Ovary (tissue), 9 donors: ENCODE results near the gene HINT1. TPM values are rescaled to one million over a fixed set of nuclear protein-coding genes. Genes with fewer than 3 reads are reported as not detected.

Experiments
- DNase-seq, 5 donors: peaks; one replicate each; pipeline ENCODE4 v3.0.0-alpha.2; 2019 to 2020
- H3K27ac ChIP-seq, 2 donors: fragments of 200-600 bp; one replicate each; pipeline versions ENCODE4 v1.5.1 to v1.8.0; 2019 to 2022
- H3K27me3 ChIP-seq: fragments of 200-600 bp; one replicate; pipeline ENCODE4 v1.8.0; 2022
- H3K36me3 ChIP-seq: fragments of 200-600 bp; sonication (generic); one replicate; pipeline ENCODE4 v1.5.1; 2019
- H3K4me1 ChIP-seq: one replicate; pipeline ENCODE4 v1.8.1; 2013; ENCODE audit warnings: mild to moderate bottlenecking, moderate library complexity; ENCODE audit not compliant: insufficient read depth
- H3K4me3 ChIP-seq: fragments of 200-600 bp; sonication (generic); one replicate; pipeline ENCODE4 v1.5.1; 2017
- H3K9me3 ChIP-seq, 2 donors: fragments of 200-600 bp in 1 of 2; sonication (generic) in 1 of 2; one replicate each; pipeline versions ENCODE4 v1.5.1 to v1.8.1; 2013 to 2019; ENCODE audit warnings: mild to moderate bottlenecking in 1 of 2, moderate library complexity in 1 of 2
- EP300 ChIP-seq: sonication (generic); formaldehyde crosslinking; IDR thresholded peaks from one replicate; pipeline ENCODE4 v1.6.1; 2017; ENCODE audit warnings: antibody characterized with exemption
- POLR2A ChIP-seq: fragments of 450-650 bp; IDR thresholded peaks from one replicate; pipeline ENCODE4 v1.6.1; 2017; ENCODE audit warnings: antibody characterized with exemption, mild to moderate bottlenecking, moderate library complexity
- WGBS, 3 donors: extraction: QIAGEN DNeasy Blood & Tissue Kit in 1 of 3; methylation state at CpG; one replicate each; pipeline versions ENCODE4 v1.1.5 to v1.1.7; 2013 to 2017; 5-methylcytosine and 5-hydroxymethylcytosine counted together
- intact Hi-C, 4 donors: fragments of 100-400 bp; cut with DNase I; formaldehyde crosslinking; loops; one replicate each; pipeline versions ENCODE4 v1.11.0 to v1.15.1; 2022 to 2023
- polyA plus RNA-seq, 2 donors: library from polyadenylated mRNA; stranded (reverse); fragments of 200-250 nt in 1 of 2; fragments of 350-450 nt in 1 of 2; fragmentation: Illumina TruSeq in 1 of 2; extraction: RNeasy Lipid Tissue Mini Kit (QIAGEN cat#74804) in 1 of 2; gene quantifications; one replicate each; pipeline ENCODE4 v1.2.3, GENCODE V29; 2013 to 2014
- total RNA-seq, 7 donors: library from RNA; depleted of rRNA in 2 of 7; stranded (reverse); fragments of >200 nt in 2 of 7; fragmentation: NEBNext Ultra II Directional in 3 of 7; extraction: Animal tissue kit (Norgen Biotek cat#: 25700) in 3 of 7; gene quantifications; one replicate each; pipeline versions ENCODE4 v1.1.0 to v1.2.4, GENCODE V29; 2016 to 2023
- TF ChIP-seq, protein P1 (sequence below), 3 donors: fragments of 450-650 bp in 2 of 3; fragments of 200-600 bp in 1 of 3; IDR thresholded peaks; one replicate each; pipeline versions ENCODE4 v1.5.1 to v1.8.0; 2016 to 2022; ENCODE audit warnings: antibody characterized with exemption in 3 of 3, mild to moderate bottlenecking in 1 of 3
- donor health status: DM: no; HTN: no; CAD: no; lungs with moderate emphysema.
- donor health status: DM: no; HTN: no; CAD: no.
- donor health status: Bipolar disorder and iron deficiency.
- donor health status: DM: yes; HTN: yes; CAD: no.
- donor health status: DM: no; HTN: no; CAD: no.
- donor health status: DM: yes; HTN: yes; CAD: no.

HINT1 gene
- total and polyA plus RNA-seq, 9 donors, result 103 to 240 (median 148) TPM

DNA sequence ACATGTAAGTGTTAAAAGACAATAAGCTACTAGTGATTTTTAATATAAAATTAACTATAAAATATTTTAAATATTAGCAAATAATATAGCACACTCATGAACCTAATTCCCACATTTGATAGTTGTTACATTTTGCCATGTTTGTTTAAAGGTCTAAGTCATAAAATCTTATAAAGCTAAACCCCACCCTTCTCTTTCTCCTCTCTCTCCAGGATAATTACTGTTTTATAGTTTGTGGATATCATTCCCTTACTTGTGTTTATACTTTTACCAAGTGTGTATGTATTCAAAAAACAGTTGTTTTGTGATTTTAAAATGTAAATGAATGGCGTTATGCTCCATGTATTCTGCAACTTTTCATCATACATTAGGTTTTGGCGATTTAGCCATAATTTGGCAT lies 39.9 kb upstream of the HINT1 start:
- H3K4me3 ChIP-seq, result no peak overlapping the region
- no peaks in the 10 kb centered on the region for H3K4me1 ChIP-seq
- intact Hi-C loops, result no loop called here
- DNase-seq, result no peak
- H3K27ac ChIP-seq, result no peak overlapping the region
- no peaks in the 10 kb centered on the region for H3K36me3 ChIP-seq
- TF ChIP-seq, protein P1, sequence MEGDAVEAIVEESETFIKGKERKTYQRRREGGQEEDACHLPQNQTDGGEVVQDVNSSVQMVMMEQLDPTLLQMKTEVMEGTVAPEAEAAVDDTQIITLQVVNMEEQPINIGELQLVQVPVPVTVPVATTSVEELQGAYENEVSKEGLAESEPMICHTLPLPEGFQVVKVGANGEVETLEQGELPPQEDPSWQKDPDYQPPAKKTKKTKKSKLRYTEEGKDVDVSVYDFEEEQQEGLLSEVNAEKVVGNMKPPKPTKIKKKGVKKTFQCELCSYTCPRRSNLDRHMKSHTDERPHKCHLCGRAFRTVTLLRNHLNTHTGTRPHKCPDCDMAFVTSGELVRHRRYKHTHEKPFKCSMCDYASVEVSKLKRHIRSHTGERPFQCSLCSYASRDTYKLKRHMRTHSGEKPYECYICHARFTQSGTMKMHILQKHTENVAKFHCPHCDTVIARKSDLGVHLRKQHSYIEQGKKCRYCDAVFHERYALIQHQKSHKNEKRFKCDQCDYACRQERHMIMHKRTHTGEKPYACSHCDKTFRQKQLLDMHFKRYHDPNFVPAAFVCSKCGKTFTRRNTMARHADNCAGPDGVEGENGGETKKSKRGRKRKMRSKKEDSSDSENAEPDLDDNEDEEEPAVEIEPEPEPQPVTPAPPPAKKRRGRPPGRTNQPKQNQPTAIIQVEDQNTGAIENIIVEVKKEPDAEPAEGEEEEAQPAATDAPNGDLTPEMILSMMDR (IDR thresholded peaks at IDR 0.05), result no peak
- TF ChIP-seq POLR2A (no peak), EP300 (no peak)
- no peaks in the 10 kb centered on the region for H3K27me3 ChIP-seq
- no peaks in the 10 kb centered on the region for H3K9me3 ChIP-seq
- WGBS, 3 donors, result 89 to 92% (median 91%) methylated on average over 2 of the region's 2 CpGs

DNA sequence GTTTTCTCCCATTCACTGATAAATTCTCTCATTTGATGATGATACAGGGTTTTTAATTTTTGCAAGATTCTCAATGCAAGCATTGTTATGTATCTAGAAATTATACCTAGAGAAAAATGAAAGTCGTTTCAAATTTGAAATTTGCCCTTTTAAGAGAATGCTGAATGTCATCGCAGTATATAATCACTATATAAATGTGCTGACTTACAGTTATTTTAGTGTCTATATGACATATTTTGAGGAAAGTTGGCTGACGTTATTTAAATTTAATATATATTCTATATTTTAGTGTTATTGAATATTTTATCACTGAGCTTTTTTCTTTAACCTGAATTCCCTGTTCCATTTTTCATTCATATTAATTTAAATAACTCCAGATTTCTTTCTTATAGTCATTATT lies 35.5 kb upstream of the HINT1 start:
- DNase-seq, result no peak
- WGBS, 3 donors, result 92 to 95% (median 95%) methylated on average over 3 of the region's 3 CpGs
- intact Hi-C loops, result no loop called here

DNA sequence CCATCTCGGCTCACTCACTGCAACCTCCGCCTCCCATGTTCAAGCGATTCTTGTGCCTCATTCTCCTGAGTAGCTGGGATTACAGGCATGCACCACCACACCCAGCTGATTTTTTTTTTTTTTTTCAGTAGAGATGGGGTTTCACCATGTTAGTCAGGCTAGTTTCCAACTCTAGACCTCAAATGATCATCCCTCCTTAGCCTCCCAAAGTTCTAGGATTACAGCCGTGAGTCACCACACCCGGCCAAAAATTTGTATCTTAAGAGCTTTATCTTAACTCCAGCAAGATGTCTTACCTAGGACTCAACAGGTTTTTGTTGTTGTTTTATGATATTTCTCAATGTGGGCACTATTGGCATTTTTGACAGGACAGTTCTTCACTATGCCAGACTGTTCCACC lies 33.6 kb upstream of the HINT1 start:
- DNase-seq, result no peak
- H3K27me3 ChIP-seq, result no peaks in the 10 kb centered on the region
- no peak overlapping the region for H3K27ac ChIP-seq
- intact Hi-C loops, result no loop called here
- H3K4me1 ChIP-seq, result no peaks in the 10 kb centered on the region
- no peaks in the 10 kb centered on the region for H3K36me3 ChIP-seq
- TF ChIP-seq, protein P1 (IDR thresholded peaks at IDR 0.05), result no peak
- TF ChIP-seq EP300 (no peak), POLR2A (no peak)
- H3K4me3 ChIP-seq, result no peak overlapping the region
- WGBS, 3 donors, result 86 to 98% (median 96%) methylated on average over 5 of the region's 5 CpGs
- H3K9me3 ChIP-seq, result no peaks in the 10 kb centered on the region

More for the DNA sequence above, 35.5 kb upstream of the HINT1 start:
- Histone ChIP-seq H3K4me1 (no peaks in the 10 kb centered on the region), H3K27ac (no peak overlapping the region), H3K36me3 (no peaks in the 10 kb centered on the region), H3K4me3 (no peak overlapping the region), H3K27me3 (no peaks in the 10 kb centered on the region), H3K9me3 (no peaks in the 10 kb centered on the region)
- TF ChIP-seq, protein P1 (IDR thresholded peaks at IDR 0.05), result no peak
- TF ChIP-seq EP300 (no peak), POLR2A (no peak)

DNA sequence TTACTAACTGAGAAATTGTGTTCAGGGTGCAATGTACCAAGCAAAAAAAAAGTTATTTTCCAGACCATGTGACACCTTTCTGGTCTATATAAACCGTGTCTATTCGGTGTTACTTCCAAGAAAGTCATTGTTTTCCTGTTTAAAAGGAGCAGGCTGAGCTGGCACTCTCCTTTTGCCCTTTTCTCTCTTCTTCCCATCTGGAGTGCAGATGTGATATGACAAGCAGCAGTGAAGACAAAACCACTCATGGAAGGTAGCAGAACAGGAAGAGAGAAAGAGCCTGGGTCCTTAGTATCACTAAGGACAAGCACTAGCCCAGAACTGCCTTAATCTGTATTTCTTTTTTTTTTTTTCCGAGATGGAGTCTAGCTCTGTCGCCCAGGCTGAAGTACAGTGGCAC lies 31.3 kb upstream of the HINT1 start:
- no peaks in the 10 kb centered on the region for H3K4me1 ChIP-seq
- H3K9me3 ChIP-seq, result no peaks in the 10 kb centered on the region
- WGBS, 3 donors, result 84 to 86% (median 84%) methylated on average over 4 of the region's 4 CpGs
- H3K27ac ChIP-seq, result no peak overlapping the region
- no peaks in the 10 kb centered on the region for H3K27me3 ChIP-seq
- intact Hi-C loops, result no loop called here
- TF ChIP-seq, protein P1 (IDR thresholded peaks at IDR 0.05), result no peak
- TF ChIP-seq EP300 (no peak), POLR2A (no peak)
- H3K4me3 ChIP-seq, result no peak overlapping the region
- H3K36me3 ChIP-seq, result no peaks in the 10 kb centered on the region
- no peak for DNase-seq

DNA sequence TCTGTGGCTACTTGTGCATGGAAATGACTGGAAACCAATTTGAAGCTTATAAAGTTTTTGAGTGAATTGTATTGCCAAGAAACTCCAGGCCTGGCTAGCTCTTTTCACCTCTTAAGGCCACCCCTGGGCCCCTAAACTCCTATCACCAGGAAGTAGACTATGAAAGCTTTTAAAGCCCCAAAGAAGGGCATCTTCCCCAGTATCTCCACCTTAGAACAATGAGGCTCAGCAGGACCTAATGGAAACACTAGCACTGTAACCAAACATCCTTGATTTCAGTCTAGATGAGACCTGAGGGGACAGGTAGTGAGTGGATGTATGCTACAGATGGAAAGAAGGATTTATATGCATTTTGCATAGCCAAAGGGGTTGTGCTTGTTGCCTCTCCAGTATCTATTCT lies 30.6 kb upstream of the HINT1 start:
- H3K4me1 ChIP-seq, result no peaks in the 10 kb centered on the region
- H3K36me3 ChIP-seq, result no peaks in the 10 kb centered on the region
- intact Hi-C loops, result no loop called here
- no peak overlapping the region for H3K27ac ChIP-seq
- TF ChIP-seq, protein P1 (IDR thresholded peaks at IDR 0.05), result no peak
- TF ChIP-seq POLR2A (no peak), EP300 (no peak)
- H3K9me3 ChIP-seq, result no peaks in the 10 kb centered on the region
- no peak overlapping the region for H3K4me3 ChIP-seq
- no peaks in the 10 kb centered on the region for H3K27me3 ChIP-seq
- DNase-seq, result no peak
